Neural progenitor cell (in vitro differentiated cells): ENCODE data around the gene PPP2R2C.

Experiments
- CTCF ChIP-seq: fragments of 200-600 bp; sonication (generic); IDR thresholded peaks from 2 replicates; pipeline ENCODE4 v1.5.1; 2017; ENCODE audit warnings: antibody characterized with exemption, mild to moderate bottlenecking
- EZH2 ChIP-seq: fragments of 200-600 bp; sonication (generic); IDR thresholded peaks from 2 replicates; pipeline ENCODE4 v1.6.1; 2017; ENCODE audit warnings: antibody characterized with exemption, mild to moderate bottlenecking, moderate library complexity
- EZH2phosphoT487 ChIP-seq: fragments of 200-600 bp; sonication (generic); IDR thresholded peaks from 2 replicates; pipeline ENCODE4 v1.6.1; 2017; ENCODE audit warnings: antibody characterized with exemption

- TF ChIP-seq CTCF, result no peak
- TF ChIP-seq EZH2, result no peak
- TF ChIP-seq EZH2phosphoT487, result no peak
Observed at GRCh38 chr4:6330384-6330767, 142.0 kb downstream of the PPP2R2C start.
